Caki2 (cell line): ENCODE measurements around the gene CDH16. TPM values are rescaled to one million over a fixed set of nuclear protein-coding genes. Genes with fewer than 3 reads are reported as not detected.

Experiments used
- DNase-seq: peaks from one replicate; pipeline ENCODE4 v3.0.0-alpha.2; 2015; ENCODE audit warnings: low read depth
- in situ Hi-C: cut with HindIII; loops from 2 replicates; pipeline ENCODE4 v1.10.0; 2016; ENCODE audit warnings: low sequenced_read_pairs, low pct_unique_long_range_greater_than_20kb, mixed read lengths
- total RNA-seq: library from RNA; depleted of rRNA; stranded (reverse); fragments of >200 nt; shearing (Covaris generic); gene quantifications from 2 replicates; pipeline ENCODE4 v1.2.3, GENCODE V29; 2014; ENCODE audit warnings: low replicate concordance; rRNA removed

The CDH16 gene
- total RNA-seq, 1 experiment from 2014 or later = 56.1 TPM

DNA sequence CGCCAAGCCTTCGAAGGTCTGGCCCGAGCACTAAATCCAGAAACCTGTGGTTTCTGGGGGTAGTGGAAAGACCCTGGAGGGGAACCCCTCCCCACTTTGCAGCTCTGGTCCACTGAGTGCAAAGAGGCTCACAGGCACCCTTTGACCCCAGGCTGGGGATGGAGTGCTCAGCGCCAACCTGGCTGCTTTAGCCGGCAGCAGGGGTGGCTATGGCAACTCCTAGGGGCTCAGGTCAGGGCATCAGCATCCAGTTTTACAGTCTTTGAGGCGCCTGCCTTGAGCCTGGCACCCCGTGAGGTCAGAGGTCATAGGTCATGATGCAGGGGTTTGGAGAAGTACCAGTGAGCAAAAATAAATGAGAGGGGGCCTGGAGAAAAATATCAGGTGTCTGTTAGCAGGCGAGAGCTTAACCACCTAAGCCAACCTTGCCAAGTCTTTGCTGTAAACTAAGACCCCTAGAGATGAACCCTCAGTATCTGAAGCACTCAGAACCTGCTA lies 56.6 kb downstream of the CDH16 start:
- no peak for DNase-seq
- in situ Hi-C loops = no loop called here

DNA sequence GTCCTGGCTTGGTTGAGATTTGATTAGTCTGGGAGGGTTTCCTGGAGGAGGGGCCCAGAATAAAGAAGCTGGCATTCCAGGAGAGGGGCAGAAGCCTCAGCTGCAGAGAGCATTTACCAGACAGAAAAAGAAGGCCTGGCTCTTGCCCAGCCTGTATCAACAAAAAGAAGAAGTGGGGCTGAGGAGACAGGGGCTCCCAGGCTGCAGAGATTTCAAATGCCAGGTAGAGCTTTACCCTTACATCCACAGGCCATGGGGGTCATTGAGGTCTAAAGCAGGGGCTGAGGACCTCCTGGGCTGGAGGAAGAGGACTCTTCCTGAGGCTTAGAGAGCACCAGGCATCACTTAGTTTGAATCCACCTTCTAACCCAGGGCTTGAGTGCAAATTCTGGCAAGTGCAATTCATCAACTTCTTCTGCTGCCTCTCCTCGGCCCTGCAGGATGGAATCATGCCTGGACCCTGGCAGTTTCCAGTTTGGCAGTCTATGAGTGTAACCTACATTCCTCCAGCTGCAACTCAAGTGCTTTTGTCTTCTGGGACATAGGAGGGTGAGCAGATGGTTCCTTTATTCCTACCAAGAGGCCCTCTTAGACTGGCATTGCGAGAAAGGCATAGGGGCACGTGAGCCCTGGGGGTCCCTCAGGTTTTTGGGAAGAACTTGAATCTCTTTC lies 59.2 kb downstream of the CDH16 start:
- in situ Hi-C loops = no loop called here
- DNase-seq = no peak

GRCh38 chr16:66858740-66859396 lies 59.8 kb downstream of the CDH16 start:
- peak; percentile 42 for DNase-seq
- in situ Hi-C loops = no loop called here

Other genes starting within 250 kb of the CDH16 start
- 14.3 and 16.2 TPM in 2 replicates for gene CMTM4, start 222.1 kb downstream of the CDH16 start, total RNA-seq
- gene DYNC1LI2, start 167.3 kb downstream of the CDH16 start, total RNA-seq = 45.7 and 66.9 TPM in 2 replicates
- gene TERB1, start 117.3 kb downstream of the CDH16 start, total RNA-seq = not detected in 2 replicates
- gene NAE1, start 87.9 kb downstream of the CDH16 start, total RNA-seq = 87.0 and 133 TPM in 2 replicates
- gene CA7, start 74.5 kb downstream of the CDH16 start, total RNA-seq = not detected in 2 replicates
- gene PDP2, start 38.4 kb downstream of the CDH16 start, total RNA-seq = 2.5 and 3.1 TPM in 2 replicates
- gene RRAD, start 6.7 kb upstream of the CDH16 start, total RNA-seq = 147 and 161 TPM in 2 replicates
- gene CIAO2B, start 15.5 kb upstream of the CDH16 start, total RNA-seq = 191 and 225 TPM in 2 replicates
- gene CES2, start 16.6 kb upstream of the CDH16 start, total RNA-seq = 45.9 and 51.1 TPM in 2 replicates
- 1.8 and 2.2 TPM in 2 replicates for gene CES3, start 42.4 kb upstream of the CDH16 start, total RNA-seq
- gene CES4A, start 69.7 kb upstream of the CDH16 start, total RNA-seq = 0.07 and 0.29 TPM in 2 replicates
- gene CBFB, start 110.3 kb upstream of the CDH16 start, total RNA-seq = 8.2 and 15.5 TPM in 2 replicates
- 10.3 and 12.0 TPM in 2 replicates for gene PHAF1, start 191.1 kb upstream of the CDH16 start, total RNA-seq
- 1.1 and 3.3 TPM in 2 replicates for gene B3GNT9, start 232.1 kb upstream of the CDH16 start, total RNA-seq
- 58.8 and 77.6 TPM in 2 replicates for gene TRADD, start 241.0 kb upstream of the CDH16 start, total RNA-seq
- 19.4 and 26.5 TPM in 2 replicates for gene FBXL8, start 241.1 kb upstream of the CDH16 start, total RNA-seq
- 16.5 and 25.6 TPM in 2 replicates for gene HSF4, start 245.9 kb upstream of the CDH16 start, total RNA-seq